Lung (tissue), 12 donors: ENCODE results near the gene P3H2. TPM values are rescaled to one million over a fixed set of nuclear protein-coding genes. Genes with fewer than 3 reads are reported as not detected.
"Not testable (repeated sequence)": the region's sequence is repeated elsewhere in the genome, so short reads cannot be mapped to it uniquely, and the experiment has no call there.

Source experiments
- ATAC-seq: fragments of 200-7000 bp; cut with Tn5 transposase; one replicate; pipeline ENCODE4 v1.9.1; 2020; ENCODE audit warnings: moderate number of reproducible peaks; ENCODE audit not compliant: insufficient read depth, low FRiP score
- DNase-seq, 3 donors: peaks; one replicate each; pipeline ENCODE4 v3.0.0-alpha.2; 2013 to 2017
- H3K27ac ChIP-seq, 2 donors: one replicate each; pipeline ENCODE4 v1.5.1; 2013; ENCODE audit warnings: mild to moderate bottlenecking in 2 of 2, moderate library complexity in 2 of 2, control low read depth in 1 of 2, inconsistent platforms in 1 of 2, low read depth in 1 of 2, low read length in 1 of 2
- H3K27me3 ChIP-seq, 3 donors: one replicate each; pipeline ENCODE4 v1.5.1; 2013; ENCODE audit warnings: low read length in 2 of 3; ENCODE audit not compliant: control insufficient read depth in 3 of 3, insufficient read depth in 3 of 3
- H3K36me3 ChIP-seq, 4 donors: one replicate each; pipeline ENCODE4 v1.5.1; 2013; ENCODE audit warnings: low read length in 4 of 4, mild to moderate bottlenecking in 1 of 4, moderate library complexity in 1 of 4; ENCODE audit not compliant: control insufficient read depth in 4 of 4, insufficient read depth in 4 of 4
- H3K4me1 ChIP-seq, 5 donors: one replicate each; pipeline ENCODE4 v1.5.1; 2013; ENCODE audit warnings: low read length in 5 of 5, mild to moderate bottlenecking in 2 of 5, moderate library complexity in 1 of 5; ENCODE audit not compliant: control insufficient read depth in 5 of 5, insufficient read depth in 5 of 5
- H3K4me3 ChIP-seq: one replicate; pipeline ENCODE4 v1.5.1; 2013; ENCODE audit warnings: mild to moderate bottlenecking, control low read depth, moderate library complexity
- H3K9ac ChIP-seq, 2 donors: one replicate each; pipeline ENCODE4 v1.5.1; 2013; ENCODE audit warnings: low read length in 2 of 2, control low read depth in 1 of 2; ENCODE audit not compliant: insufficient read depth in 1 of 2
- H3K9me3 ChIP-seq, 4 donors: one replicate each; pipeline ENCODE4 v1.5.1; 2013; ENCODE audit warnings: low read length in 3 of 4, mild to moderate bottlenecking in 1 of 4, moderate library complexity in 1 of 4; ENCODE audit not compliant: control insufficient read depth in 4 of 4, insufficient read depth in 3 of 4
- CTCF ChIP-seq: IDR thresholded peaks from 2 replicates; pipeline ENCODE4 v1.5.1; 2012; ENCODE audit warnings: mild to moderate bottlenecking; ENCODE audit errors: control extremely low read depth, extremely low read depth
- WGBS, 2 donors: extraction: QIAGEN DNeasy Blood & Tissue Kit; methylation state at CpG; one replicate each; pipeline ENCODE4 v1.1.7; 2013; 5-methylcytosine and 5-hydroxymethylcytosine counted together
- polyA plus RNA-seq, 2 donors: library from polyadenylated mRNA; stranded (reverse); fragments of 200-250 nt; gene quantifications; one replicate each; pipeline ENCODE4 v1.2.1, GENCODE V29; 2013
- total RNA-seq, 2 donors: library from RNA; depleted of rRNA in 1 of 2; stranded (reverse); fragments of >200 nt in 1 of 2; gene quantifications; one replicate each; pipeline ENCODE4 v1.2.1, GENCODE V29; 2014 to 2021
- donor health status: control.
- donor health status: control.
- donor health status: Bipolar disorder and iron deficiency.
- donor health status: healthy.
- donor health status: DM: yes; HTN: yes; CAD: no.

Gene P3H2
- total and polyA plus RNA-seq, 4 donors: 18.6 to 59.9 (median 40.6) TPM

- not testable (repeated sequence) for H3K9ac ChIP-seq, ATAC-seq, DNase-seq, H3K4me1 ChIP-seq, H3K9me3 ChIP-seq, H3K36me3 ChIP-seq, H3K27ac ChIP-seq, H3K4me3 ChIP-seq, H3K27me3 ChIP-seq
- 79 to 92% methylated on average over 7 of the region's 7 CpGs for WGBS, 2 donors
Measured at GRCh38 chr3:190144793-190145192, 24.1 kb upstream of the P3H2 start.

GRCh38 chr3:190142041-190142440 is 21.3 kb upstream of the P3H2 start:
- H3K4me3 ChIP-seq: no peak overlapping the region
- 91 to 92% methylated on average over 3 of the region's 3 CpGs for WGBS, 2 donors
- no peaks in the 10 kb centered on the region for H3K36me3 ChIP-seq
- no peak overlapping the region for H3K9ac ChIP-seq
- no peaks in the 10 kb centered on the region for H3K4me1 ChIP-seq
- TF ChIP-seq CTCF: no peak
- peaks cover 0 to 2% (median 0%) of the 10 kb centered on the region in 4 donors for H3K9me3 ChIP-seq
- no peak for ATAC-seq
- H3K27ac ChIP-seq: no peak overlapping the region
- H3K27me3 ChIP-seq: no peaks in the 10 kb centered on the region
- DNase-seq: no peak

- H3K36me3 ChIP-seq: no peaks in the 10 kb centered on the region
- no peak for DNase-seq
- no peak overlapping the region for H3K4me3 ChIP-seq
- no peak for ATAC-seq
- H3K27ac ChIP-seq: no peak overlapping the region
- no peaks in the 10 kb centered on the region for H3K27me3 ChIP-seq
- WGBS, 2 donors: 56 to 69% methylated on average over 5 of the region's 5 CpGs
- no peaks in the 10 kb centered on the region for H3K4me1 ChIP-seq
- no peak overlapping the region for H3K9ac ChIP-seq
- H3K9me3 ChIP-seq: peaks cover 0 to 2% (median 0%) of the 10 kb centered on the region in 4 donors
- no peak for TF ChIP-seq CTCF
Measured at GRCh38 chr3:190139365-190139764, 18.7 kb upstream of the P3H2 start.

GRCh38 chr3:190132371-190132770 is 11.7 kb upstream of the P3H2 start:
- DNase-seq (no peak), ATAC-seq (no peak)
- Histone ChIP-seq H3K9ac (no peak overlapping the region), H3K27ac (no peak overlapping the region), H3K27me3 (no peaks in the 10 kb centered on the region), H3K4me3 (no peak overlapping the region), H3K36me3 (no peaks in the 10 kb centered on the region), H3K9me3 (peaks cover 0 to 2% (median 0%) of the 10 kb centered on the region in 4 donors), H3K4me1 (no peaks in the 10 kb centered on the region)
- TF ChIP-seq CTCF: no peak
